ENCODE measurements around the gene SEMA7A. TPM values are rescaled to one million over a fixed set of nuclear protein-coding genes. Genes with fewer than 3 reads are reported as not detected.

SEMA7A gene
- total RNA-seq, 4 donors from 2014 or later: 0.20 to 5.6 (median 3.1) TPM

DNA sequence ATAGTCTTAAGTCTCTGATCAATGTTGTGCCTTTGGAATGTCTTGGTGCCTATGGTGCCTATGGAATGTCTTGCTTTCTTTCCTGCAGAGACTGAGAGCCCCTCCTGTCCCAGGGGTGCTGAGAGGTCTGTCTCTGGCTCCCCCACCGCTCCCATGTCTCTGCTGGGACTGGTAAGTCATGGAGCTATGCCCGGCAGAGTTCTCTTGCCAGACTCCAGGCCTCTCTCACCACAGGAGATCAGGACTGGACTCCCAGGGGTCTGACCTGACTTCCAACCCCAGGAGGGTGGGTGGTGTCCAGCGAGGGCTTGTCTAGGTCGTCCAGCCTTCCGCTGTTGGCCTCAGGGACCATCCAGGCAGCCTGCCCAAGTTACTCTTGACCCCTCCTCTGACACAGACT is 52.3 kb downstream of the SEMA7A start:
- H3K4me1 ChIP-seq: peaks cover 0 to 10% (median 0%) of the 10 kb centered on the region in 4 donors
- TF ChIP-seq, protein P1, sequence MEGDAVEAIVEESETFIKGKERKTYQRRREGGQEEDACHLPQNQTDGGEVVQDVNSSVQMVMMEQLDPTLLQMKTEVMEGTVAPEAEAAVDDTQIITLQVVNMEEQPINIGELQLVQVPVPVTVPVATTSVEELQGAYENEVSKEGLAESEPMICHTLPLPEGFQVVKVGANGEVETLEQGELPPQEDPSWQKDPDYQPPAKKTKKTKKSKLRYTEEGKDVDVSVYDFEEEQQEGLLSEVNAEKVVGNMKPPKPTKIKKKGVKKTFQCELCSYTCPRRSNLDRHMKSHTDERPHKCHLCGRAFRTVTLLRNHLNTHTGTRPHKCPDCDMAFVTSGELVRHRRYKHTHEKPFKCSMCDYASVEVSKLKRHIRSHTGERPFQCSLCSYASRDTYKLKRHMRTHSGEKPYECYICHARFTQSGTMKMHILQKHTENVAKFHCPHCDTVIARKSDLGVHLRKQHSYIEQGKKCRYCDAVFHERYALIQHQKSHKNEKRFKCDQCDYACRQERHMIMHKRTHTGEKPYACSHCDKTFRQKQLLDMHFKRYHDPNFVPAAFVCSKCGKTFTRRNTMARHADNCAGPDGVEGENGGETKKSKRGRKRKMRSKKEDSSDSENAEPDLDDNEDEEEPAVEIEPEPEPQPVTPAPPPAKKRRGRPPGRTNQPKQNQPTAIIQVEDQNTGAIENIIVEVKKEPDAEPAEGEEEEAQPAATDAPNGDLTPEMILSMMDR (IDR thresholded peaks at IDR 0.05): no peak
- TF ChIP-seq EP300 (IDR thresholded peaks at IDR 0.05; ENCODE audit: low read depth): no peak
- no peak for TF ChIP-seq POLR2A (IDR thresholded peaks at IDR 0.05)
- no peak for TF ChIP-seq POLR2AphosphoS5 (IDR thresholded peaks at IDR 0.05)
- H3K36me3 ChIP-seq: no peaks in the 10 kb centered on the region
- H3K27me3 ChIP-seq: no peaks in the 10 kb centered on the region
- in situ Hi-C loops (cut with MboI; ENCODE audit: low pct_ligation_motif_present in 1 of 4, low pct_unique_long_range_greater_than_20kb in 1 of 4, low sequenced_read_pairs in 3 of 4): loop anchor here in 3 of 4 donors (5.0 to 25.0 kb wide), 2 partner anchors 56 to 381 kb away; no protein-coding TSS in a partner anchor
- H3K27ac ChIP-seq: no peak overlapping the region
- intact Hi-C loops (cut with DNase I; ENCODE audit: low total_unique reads): loop anchor here (10.0 kb wide), 1 partner anchor 243 kb away; no protein-coding TSS in a partner anchor
- no peaks in the 10 kb centered on the region for H3K9me3 ChIP-seq
- H3K4me3 ChIP-seq: no peak overlapping the region
- DNase-seq: no peak
- WGBS, 2 donors (ENCODE audit: low coverage in 1 of 2): 78% methylated on average over 5 of the region's 5 CpGs; no CpG with 5 or more reads in 1 of the 2 donors

DNA sequence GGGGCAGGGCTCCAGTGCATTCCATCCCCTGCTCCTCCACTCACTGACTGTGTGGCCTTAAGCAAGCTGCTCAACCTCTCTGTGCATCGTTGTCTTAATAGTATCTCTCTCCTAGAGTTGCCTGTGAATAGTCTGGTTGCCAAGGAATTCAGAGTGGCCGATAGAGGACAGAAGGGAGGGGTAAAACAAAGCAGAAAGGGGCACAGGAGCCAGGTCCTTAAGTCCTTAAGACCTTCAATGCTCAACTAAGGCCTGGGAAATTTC is 52.6 kb downstream of the SEMA7A start:
- WGBS, 2 donors (ENCODE audit: low coverage in 1 of 2): 60 to 77% methylated on average over 1 to 2 of the region's 2 CpGs
- Histone ChIP-seq H3K27me3 (no peaks in the 10 kb centered on the region), H3K36me3 (no peaks in the 10 kb centered on the region), H3K27ac (no peak overlapping the region), H3K4me1 (peaks cover 0 to 10% (median 0%) of the 10 kb centered on the region in 4 donors), H3K9me3 (no peaks in the 10 kb centered on the region), H3K4me3 (no peak overlapping the region)
- no peak for TF ChIP-seq POLR2AphosphoS5 (IDR thresholded peaks at IDR 0.05)
- TF ChIP-seq, protein P1 (IDR thresholded peaks at IDR 0.05): no peak
- no peak for TF ChIP-seq POLR2A (IDR thresholded peaks at IDR 0.05)
- TF ChIP-seq EP300 (IDR thresholded peaks at IDR 0.05; ENCODE audit: low read depth): no peak
- in situ Hi-C loops (cut with MboI; ENCODE audit: low pct_ligation_motif_present in 1 of 4, low pct_unique_long_range_greater_than_20kb in 1 of 4, low sequenced_read_pairs in 3 of 4): loop anchor here in 3 of 4 donors (5.0 to 25.0 kb wide), 2 partner anchors 56 to 381 kb away; no protein-coding TSS in a partner anchor
- intact Hi-C loops (cut with DNase I; ENCODE audit: low total_unique reads): loop anchor here (10.0 kb wide), 1 partner anchor 244 kb away; no protein-coding TSS in a partner anchor
- DNase-seq: no peak

DNA sequence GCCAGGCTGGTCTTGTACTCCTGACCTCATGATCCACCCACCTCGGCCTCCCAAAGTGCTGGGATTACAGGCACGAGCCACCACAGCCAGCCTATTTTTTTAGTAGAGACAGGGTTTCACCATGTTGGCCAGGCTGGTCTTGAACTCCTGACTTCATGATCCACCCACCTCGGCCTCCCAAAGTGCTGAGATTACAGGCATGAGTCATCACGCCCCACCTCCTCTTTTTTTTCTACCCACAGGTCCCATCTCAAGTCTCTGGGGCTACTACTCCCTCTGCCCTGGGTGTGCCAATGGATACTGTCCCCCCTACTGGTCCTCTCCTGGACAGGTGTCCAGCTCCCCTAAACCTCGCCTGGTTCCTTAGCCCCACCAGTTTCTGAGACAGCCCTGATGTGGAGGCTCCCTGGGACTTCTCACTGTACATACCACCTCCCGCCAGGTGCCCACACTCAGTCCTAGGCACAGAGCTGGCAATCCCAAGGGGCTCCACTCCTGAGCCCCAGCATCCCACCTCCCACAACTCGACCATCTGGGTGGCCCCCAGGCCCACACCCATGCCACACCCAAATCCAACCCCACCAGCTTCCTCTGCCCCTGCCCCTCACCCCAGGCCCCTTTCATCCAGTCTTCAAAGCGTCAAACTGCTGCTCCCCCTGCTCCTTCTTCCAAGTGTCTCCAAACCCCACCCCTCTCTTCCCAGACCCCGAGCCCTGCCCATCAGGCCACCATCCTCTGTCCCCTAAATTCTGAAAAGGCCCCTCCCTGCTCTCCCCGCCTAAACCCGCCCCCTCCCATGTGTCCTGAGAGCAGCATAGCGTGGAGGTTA is 53.2 kb downstream of the SEMA7A start:
- WGBS, 2 donors (ENCODE audit: low coverage in 1 of 2): 66 to 82% methylated on average over 2 to 12 of the region's 12 CpGs
- TF ChIP-seq EP300 (IDR thresholded peaks at IDR 0.05; ENCODE audit: low read depth): no peak
- Histone ChIP-seq H3K27me3 (no peaks in the 10 kb centered on the region), H3K27ac (no peak overlapping the region), H3K36me3 (no peaks in the 10 kb centered on the region), H3K9me3 (no peaks in the 10 kb centered on the region), H3K4me3 (no peak overlapping the region), H3K4me1 (peaks cover 0 to 9% (median 0%) of the 10 kb centered on the region in 4 donors)
- DNase-seq: no peak
- intact Hi-C loops (cut with DNase I; ENCODE audit: low total_unique reads) (loop anchor here (10.0 kb wide), 1 partner anchor 244 kb away; no protein-coding TSS in a partner anchor), in situ Hi-C loops (cut with MboI; ENCODE audit: low pct_ligation_motif_present in 1 of 4, low pct_unique_long_range_greater_than_20kb in 1 of 4, low sequenced_read_pairs in 3 of 4) (loop anchor here in 3 of 4 donors (5.0 to 25.0 kb wide), 2 partner anchors 57 to 382 kb away; no protein-coding TSS in a partner anchor)

DNA sequence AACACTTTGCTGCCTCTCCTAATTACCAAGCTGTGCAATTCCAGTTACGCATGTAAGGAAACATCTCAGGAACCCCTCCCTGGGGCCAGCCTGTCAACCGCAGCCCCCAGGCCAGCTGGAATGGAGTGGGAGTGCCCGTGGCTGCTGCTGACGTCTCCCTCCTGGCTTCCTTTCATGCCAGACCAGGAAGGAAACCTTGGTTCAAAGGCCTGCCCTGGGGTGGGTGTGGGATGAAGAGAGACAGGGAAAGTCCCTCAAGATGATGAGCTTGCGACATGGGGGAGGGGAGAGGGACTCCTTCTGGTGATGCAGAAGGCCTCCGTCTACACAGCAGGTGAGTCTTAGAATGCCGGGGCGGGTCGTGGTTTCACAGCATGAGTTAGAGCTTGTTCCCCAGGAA is 54.9 kb downstream of the SEMA7A start:
- no peak for DNase-seq
- H3K4me3 ChIP-seq: no peak overlapping the region
- TF ChIP-seq, protein P1 (IDR thresholded peaks at IDR 0.05): no peak
- TF ChIP-seq POLR2AphosphoS5 (IDR thresholded peaks at IDR 0.05) (no peak), EP300 (IDR thresholded peaks at IDR 0.05; ENCODE audit: low read depth) (no peak), POLR2A (IDR thresholded peaks at IDR 0.05) (no peak)
- H3K27ac ChIP-seq: no peak overlapping the region
- peaks cover 9 to 17% (median 12%) of the 10 kb centered on the region in 4 donors for H3K4me1 ChIP-seq
- in situ Hi-C loops (cut with MboI; ENCODE audit: low pct_ligation_motif_present in 1 of 4, low pct_unique_long_range_greater_than_20kb in 1 of 4, low sequenced_read_pairs in 3 of 4) (loop anchor here in 2 of 4 donors (25.0 kb wide), 1 partner anchor 383 kb away; no protein-coding TSS in a partner anchor), intact Hi-C loops (cut with DNase I; ENCODE audit: low total_unique reads) (no loop called here)
- WGBS, 2 donors (ENCODE audit: low coverage in 1 of 2): 10 to 29% methylated on average over 4 to 9 of the region's 9 CpGs
- H3K36me3 ChIP-seq: no peaks in the 10 kb centered on the region
- no peaks in the 10 kb centered on the region for H3K27me3 ChIP-seq
- H3K9me3 ChIP-seq: no peaks in the 10 kb centered on the region

Data from transverse colon (tissue), 4 donors.